GM19452 (cell line): ENCODE measurements around the gene PCNX2.

ENCODE experiments used
- ATAC-seq: cut with Tn5 transposase; IDR thresholded peaks from one replicate; pipeline ENCODE4 v1.9.1; 2021; ENCODE audit not compliant: unreplicated experiment

PCNX2 gene

DNA sequence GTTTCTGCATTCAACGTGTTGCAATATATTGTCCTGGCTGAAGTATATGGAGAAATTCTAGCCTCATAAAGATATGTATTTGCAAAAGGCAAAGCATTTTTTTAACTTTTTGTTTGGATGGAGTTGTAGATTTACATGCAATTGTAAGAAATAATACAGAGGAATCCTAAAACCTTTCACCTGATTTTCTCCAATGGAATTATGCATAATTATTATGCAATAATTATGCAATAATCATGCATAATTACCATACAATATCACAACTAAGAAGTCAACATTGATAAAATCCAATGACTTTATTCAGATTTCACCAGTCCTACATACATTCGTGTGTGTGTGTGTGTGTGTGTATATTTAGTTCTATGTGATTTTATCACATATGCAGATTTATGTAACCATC is 24.5 kb upstream of the PCNX2 start:
- no peak for ATAC-seq

DNA sequence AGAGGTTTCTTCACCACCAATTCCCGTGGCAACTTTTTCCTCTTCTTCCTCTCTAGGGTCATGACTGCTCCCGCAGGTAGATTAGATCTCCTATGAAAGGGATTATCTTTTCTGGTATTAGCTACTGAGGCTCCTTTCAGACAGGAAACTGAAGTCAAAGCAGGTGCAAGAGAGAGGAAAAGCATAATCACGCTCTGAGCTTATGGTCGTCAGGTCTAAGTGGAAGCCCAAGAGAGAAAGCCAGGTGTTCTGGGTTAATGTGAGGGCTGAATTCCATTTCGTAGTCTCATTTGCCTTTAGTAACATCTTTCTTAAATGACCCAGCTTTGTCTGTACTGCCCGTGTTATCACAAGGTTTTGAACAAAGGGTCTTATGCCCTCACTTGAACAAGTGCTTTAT is 23.7 kb upstream of the PCNX2 start:
- ATAC-seq = no peak

DNA sequence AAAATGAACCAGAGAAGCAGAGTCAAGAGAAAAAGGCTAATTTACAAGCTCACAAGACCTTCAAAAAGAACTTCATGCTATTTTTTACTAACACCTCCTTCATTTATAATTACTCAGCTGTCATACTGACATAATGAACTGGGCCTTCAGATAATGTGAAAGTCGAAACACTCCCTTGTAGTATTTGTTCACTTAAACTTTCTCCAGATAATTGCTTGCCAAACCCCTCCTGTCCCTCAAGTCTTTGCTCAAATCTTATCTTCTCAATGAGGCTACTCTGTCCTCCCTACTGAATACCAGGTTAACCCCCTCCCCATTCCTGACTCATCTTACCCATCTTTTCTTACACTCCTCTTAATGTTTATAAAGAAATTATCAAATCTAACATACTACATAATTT is 20.9 kb upstream of the PCNX2 start:
- ATAC-seq = no peak

DNA sequence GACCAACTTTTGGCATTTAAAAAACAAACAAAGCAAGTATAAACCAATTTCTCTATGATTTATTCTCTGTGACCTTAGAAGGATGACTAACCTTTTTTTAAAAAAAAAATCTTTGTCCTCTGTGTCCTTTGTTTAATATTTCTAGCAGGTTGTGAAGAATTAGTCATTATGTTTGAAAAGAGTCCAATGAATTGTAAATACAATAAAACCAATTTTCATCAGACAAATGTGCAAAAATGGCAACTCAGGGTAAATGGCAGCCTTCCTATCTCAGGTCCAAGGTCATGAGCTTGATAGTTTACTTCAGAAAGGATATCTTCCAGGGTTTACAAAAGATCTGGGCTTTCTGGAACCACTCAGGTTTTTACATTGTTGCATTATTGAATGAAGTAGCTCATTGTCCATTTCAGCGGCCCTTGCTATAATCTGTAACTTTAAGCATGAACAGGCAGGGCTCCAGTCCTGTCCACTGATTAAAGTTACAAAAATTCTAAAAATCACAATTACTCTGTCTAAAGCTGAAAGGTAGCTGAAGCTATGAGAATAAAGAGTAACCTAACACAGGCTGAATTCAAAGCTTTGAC is 20.3 kb upstream of the PCNX2 start:
- no peak for ATAC-seq

DNA sequence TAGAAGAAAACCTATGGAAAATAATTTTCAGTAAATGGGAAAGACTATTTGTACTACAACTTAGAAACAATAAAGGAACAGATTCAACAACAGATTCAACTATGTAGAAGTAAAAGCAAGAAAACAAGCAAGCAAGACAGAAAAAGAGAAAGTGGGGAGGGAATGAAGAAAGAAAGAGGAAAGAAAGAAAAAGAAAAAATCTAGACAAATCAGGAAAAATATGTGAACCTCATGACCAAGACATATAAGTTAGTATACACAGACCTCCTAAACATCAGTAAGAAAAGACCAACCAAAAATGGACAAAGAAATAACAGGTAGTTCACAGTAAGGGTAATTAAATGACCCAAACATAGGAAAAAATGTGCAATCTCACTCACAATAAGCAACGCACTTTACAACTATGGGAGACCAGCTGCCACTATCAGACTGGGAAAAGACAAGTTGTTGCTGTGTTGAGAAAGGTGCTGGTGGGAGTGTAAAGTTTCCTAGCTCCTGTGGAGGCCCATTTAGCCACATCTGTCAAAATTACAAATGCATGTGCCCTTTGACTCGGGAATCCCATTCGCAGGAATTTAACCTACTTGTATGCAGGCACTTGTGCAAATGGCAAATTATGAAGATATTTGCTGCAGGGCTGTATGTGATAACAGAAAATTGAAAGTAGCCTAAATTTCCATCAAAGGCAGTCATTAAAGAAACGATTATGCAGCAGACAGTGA is 18.1 kb upstream of the PCNX2 start:
- ATAC-seq = no peak

DNA sequence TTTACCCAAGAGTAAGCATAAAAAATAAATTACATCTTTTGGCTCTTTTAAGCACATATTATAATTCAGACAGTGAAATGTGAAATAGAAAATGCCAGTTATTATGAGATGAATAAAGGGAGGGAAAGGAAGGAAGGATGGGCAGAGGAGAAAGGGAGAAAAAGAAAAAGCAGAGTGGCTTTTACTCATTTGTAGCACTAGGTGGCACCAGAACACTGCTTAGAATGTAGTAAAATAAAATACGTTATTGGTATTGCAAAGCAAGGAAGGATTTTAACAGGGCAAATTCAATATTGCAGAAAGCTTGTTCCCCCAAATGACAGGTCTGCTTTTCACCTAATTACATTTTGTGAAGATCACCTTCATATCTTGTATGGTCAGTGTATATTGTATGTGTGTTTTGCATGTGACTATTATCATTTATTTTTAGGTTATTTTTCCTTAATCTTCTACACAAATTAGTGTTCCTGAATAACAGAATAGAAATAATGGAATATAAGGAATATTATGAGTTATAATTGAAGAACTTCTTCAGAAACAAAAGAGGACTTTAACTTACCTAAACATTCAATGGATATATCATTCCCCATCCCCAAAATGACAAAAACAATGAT is 9.1 kb upstream of the PCNX2 start:
- no peak for ATAC-seq

DNA sequence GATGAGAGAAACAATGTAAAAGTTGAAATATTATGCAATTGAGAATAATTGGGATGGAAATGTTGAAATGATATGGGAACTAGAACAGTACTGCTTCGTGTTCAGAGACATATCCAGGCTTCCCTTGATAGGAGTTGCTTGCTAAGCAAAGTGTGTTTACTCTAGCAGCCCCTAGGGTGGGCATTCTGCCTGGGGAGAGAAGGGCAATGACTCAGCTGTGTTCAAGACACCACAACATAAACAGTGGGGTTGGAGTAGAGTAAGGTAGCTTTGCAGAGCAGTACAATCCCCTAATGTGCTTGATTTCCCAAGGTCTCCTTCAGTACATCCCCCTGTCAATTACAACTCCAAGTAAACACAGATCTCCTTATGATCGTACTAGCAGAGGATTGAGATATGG is 4.8 kb upstream of the PCNX2 start:
- ATAC-seq = no peak

DNA sequence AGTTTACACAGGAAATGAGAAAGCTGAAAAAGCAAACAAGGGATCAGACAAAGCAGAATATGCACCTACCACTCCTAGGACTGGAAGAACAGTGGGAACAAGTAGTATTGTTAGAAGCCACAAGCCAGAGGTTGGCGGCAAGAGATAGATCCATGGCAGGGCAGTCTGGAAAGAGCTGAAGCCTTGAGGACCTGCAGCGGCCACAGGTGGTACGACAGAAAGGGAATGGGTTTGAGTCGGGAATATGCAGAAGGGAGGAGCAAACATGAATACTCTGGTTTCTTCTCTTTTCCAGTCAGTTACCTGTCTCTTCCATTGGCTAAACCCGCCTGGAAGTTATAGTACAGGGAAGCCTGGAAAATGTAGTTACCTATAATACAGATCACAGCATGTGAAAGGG is 3.9 kb upstream of the PCNX2 start:
- ATAC-seq = no peak

DNA sequence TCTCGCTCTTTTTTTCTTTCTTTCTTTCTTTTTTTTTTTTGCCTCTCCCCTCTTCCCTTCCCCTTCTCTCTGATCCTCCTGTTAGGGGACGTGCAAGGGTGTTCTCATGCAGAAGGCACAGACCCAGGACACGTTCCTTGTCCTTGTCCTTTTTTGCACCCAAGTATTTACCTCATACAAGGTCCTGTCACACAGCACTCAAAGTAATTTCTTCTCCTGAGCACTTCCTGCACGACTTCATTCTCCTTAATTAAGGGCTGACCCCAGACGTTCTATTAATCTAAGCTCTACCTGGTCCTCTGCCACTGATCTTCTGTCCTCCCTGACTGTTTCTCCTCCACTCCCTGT is 424 bp upstream of the PCNX2 start:
- no peak for ATAC-seq

DNA sequence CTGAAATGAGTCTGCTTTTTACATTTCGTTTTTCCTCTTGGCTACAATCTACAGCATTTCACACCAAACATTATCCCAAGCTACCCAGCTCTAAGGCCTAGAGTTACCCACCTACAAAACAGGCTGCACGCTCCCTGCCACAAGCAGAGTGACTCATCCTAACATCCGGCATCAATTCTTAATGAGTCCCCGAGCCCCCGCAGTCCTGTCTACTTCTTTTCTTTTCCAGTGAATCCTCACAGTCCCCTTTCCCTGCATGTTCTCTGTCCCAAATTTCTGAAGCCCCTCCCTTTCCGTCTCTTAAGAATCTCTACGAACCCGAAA is 650 bp downstream of the PCNX2 start:
- ATAC-seq = peak; percentile 39

DNA sequence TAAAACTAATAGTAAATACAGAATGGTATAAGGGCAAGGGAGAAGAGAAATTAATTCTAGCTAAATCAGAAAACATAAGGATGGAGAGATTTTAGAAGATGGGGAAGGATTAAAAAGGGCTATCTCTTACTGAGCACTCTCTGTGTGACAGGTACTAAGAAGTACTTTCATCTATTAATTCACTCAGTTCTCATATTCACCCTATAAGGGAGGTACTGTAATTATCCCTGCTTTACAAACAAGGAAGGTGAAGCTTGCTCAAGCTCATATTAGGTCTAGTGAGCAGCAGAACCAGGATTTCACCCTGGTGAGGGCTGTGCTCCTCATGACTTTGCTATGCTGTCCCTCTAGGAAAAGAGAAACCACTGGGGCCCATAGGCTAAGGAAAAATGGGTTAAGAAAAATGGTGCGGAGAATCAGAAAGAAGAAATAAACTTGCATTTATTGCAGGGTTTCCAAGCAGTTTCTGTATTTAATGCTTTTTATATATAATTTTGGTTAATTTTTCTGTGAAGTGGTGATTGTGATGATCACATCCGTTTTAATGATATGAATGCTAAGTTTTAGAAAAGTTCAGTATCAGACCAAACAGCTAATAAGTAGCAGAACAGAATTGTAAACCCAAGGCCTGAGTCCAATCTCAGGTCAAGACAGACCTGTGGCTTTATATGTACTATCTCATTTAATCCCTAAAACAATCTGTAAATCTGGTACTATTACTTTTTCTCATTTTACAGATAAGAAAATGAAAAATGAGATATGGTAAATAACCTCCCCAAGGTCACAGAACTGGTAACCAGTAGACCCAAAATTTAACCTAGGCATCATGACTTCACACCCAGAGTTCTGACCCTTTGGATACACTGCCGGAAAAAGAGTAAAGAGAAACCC is 1.7 kb downstream of the PCNX2 start:
- no peak for ATAC-seq

DNA sequence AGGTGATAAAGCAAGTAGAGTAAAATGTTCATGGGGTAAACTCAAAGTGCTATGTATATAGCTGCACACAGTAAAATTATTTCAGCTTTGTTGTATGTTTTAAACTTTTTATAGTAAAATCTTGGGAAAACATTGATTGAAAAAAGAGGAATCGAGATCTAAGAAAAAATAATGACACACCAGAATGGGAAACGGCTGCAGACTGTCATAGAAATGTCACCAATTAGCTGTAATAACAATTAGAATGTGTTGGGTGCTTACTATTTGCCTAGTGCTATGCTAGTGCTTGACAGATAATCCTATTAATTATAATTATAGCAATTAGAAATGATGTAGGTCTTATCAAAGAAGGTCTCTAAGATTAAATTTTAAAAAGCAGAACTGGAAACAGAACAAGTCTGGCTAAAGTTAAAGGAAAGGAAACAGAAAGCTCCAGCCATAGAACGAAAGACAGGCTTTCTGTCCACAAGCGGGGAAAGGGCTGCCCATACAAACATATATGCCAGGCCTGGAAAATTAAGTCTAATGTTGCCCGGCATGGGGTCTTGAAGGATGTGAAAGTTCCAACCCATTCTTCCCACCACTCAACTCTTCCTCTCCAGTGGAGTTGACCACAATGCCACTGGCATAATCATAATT is 5.0 kb downstream of the PCNX2 start:
- ATAC-seq = no peak

DNA sequence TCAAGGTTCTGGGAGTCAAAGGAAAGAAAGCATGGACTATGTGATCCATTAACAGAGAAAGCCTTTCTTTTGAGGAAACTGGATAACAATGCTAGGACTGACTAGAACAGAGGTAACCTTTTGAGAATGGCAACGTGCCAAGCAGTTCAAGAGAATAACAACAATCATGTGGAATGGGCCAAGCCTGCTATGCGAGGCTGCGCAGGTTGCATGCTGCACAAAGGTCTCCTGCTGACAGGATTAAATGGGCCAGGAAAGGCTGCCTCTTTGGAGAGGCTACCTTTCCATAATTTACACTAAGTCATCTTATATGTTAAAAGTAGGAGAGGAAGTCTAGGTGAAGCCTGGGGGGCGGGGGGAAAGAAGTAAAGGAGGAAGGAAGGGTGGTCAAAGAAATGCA is 5.8 kb downstream of the PCNX2 start:
- no peak for ATAC-seq

DNA sequence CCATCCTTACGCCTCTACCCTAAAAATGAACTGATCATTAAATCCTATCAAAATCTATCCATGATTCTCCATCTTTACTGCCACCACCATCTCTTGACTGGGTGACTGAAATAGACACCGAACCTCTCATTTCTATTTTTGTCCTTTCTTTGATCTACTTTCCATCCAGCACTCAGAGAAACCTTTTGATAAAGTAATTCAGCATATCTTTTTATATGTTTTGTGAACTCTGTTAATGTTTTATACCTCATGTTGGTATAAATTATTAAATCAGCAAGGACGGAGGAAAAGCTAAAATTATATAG is 13.0 kb downstream of the PCNX2 start:
- ATAC-seq = no peak

DNA sequence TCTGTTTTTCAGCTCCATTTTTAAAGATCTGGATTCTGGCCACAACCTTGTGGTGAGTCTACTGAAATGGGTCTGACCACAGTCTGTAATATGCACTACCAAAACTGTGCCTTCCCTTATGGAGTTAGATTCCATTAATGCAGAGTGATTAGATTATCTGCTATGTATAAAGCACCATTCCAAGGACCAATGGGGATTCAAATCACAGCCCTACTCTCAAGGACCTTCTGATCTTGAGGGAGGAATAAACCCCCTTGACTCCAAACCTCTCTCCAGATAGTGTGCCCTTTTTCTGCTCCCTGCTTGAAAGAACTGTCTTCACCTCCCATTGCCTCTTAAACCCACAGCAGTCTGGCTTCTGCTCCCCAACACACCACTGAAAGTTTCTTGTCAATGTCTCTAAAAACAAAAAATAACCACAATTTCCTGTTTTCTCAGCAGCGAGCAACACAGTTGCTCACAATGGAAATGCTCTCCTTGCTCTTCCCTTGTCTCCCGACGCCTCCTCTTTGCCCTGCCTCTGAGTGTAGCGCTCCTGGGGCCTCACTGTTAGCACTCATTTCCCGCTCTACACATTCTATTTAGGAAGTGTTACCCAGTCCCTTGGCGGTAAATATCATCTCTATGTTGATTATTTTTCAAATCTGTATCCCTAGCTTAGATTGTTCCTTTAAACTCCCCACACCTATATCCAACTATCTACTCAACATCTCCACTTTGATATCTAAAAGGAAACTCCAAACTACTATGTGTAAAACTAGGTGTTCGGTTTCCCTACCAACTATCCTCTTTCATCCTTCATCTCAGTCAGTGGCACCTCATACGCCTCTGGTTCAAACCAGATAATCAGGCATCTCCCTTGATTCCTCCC is 13.6 kb downstream of the PCNX2 start:
- peak; percentile 94 for ATAC-seq

DNA sequence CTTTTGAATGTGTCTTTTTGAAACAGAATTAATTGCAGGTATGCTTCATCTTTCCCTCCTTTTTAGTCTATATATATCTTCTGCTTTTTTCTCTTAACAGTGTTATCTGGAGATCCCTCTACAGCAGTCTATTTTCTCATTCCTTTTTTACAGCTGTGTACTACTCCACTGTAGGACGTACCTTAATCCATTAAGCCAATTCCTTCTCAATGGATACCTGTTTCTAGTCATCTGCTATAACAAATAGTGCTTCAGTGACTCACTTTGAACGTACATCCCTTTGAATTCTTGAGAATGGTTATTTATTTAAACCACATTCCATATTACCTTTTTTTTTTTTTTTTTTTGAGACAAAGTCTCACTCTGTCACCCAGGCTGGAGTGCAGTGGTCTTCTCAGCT is 15.6 kb downstream of the PCNX2 start:
- no peak for ATAC-seq

DNA sequence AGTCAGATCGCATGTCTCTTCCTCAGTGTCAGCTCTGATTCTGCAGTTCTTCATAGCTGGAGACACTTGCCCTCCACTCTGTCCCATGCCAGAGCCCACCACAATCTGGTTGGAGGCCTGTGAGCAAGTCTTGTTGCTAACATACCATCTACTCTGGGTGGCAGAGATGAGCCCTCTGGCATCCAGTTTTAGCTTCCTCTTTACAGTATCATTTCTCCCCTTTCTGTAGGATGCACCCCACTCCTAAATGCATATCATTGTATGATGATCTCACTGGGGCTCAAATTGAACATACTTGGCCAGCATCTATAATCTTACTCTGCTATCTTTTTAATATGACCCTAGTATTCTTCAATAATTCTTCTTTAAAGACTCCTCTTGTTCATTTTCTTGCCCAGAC is 16.9 kb downstream of the PCNX2 start:
- no peak for ATAC-seq

DNA sequence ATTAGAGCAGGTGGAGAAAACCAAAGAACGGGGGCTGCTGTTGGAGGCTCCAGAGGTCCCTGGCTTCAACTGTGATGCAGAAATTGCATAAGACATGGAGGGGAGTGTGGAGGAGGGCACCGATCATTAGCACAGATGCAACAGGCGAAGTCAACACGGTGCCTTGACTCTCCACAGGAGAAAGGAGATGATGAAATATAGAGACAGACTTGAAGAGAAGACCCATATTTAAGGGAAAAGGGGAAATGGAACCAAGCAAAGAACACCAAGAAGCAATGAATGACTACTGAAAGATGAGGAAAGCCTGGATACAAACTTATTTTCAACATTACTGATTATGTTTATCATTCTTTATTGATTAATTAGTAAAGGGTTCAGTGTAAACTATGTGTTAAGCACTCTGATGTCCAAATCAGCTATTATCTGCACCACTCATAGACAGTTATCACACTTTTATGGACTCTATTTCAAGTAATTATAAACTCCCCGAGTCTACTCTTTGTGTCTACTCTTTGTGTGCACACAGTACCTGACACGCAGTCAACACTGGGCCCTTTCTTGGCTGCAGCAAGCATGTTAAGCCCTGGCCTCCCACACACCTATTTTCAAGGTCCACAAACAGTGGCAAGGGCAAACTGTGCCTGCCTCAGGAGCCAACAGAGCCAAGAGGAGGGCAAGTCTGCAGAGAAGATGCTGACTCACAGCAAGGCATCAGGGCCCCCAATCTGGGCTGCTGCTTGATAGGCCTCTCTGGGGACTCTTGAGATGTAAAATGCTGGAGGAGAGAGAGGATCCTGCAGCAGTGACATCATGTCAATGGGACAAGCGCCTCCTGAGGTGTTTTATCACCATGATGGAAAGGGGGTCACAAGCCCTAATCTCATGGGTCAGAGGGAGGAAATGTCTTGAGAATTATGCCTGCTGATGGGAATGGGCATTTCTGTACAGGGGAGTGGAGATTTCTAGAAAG is 17.6 kb downstream of the PCNX2 start:
- ATAC-seq = no peak

DNA sequence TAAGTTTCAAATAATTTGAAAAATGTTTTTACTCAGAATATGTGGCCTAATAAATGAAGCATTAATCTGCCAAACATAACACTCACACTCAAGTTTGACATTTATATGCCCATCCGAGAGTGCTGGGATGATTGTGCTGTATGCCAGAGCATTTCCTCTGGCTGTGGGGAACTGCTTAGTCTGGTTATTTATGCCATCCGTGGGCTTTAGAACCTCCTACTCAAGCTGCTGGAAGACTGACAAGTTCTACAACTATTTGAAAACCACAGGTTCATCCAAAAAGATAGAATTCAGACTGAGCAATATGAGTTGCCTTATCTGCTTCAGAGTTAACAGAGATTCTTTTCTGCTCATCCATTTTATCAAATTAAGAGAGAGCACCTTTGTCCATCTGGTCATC is 25.9 kb downstream of the PCNX2 start:
- ATAC-seq = no peak
